Ovary (tissue), 9 donors: ENCODE data around the gene TK2. TPM values are rescaled to one million over a fixed set of nuclear protein-coding genes. Genes with fewer than 3 reads are reported as not detected.

Experiments
- DNase-seq, 5 donors: peaks; one replicate each; pipeline ENCODE4 v3.0.0-alpha.2; 2019 to 2020
- H3K27ac ChIP-seq, 2 donors: fragments of 200-600 bp; one replicate each; pipeline versions ENCODE4 v1.5.1 to v1.8.0; 2019 to 2022
- H3K27me3 ChIP-seq: fragments of 200-600 bp; one replicate; pipeline ENCODE4 v1.8.0; 2022
- H3K36me3 ChIP-seq: fragments of 200-600 bp; sonication (generic); one replicate; pipeline ENCODE4 v1.5.1; 2019
- H3K4me1 ChIP-seq: one replicate; pipeline ENCODE4 v1.8.1; 2013; ENCODE audit warnings: mild to moderate bottlenecking, moderate library complexity; ENCODE audit not compliant: insufficient read depth
- H3K4me3 ChIP-seq: fragments of 200-600 bp; sonication (generic); one replicate; pipeline ENCODE4 v1.5.1; 2017
- H3K9me3 ChIP-seq, 2 donors: fragments of 200-600 bp in 1 of 2; sonication (generic) in 1 of 2; one replicate each; pipeline versions ENCODE4 v1.5.1 to v1.8.1; 2013 to 2019; ENCODE audit warnings: mild to moderate bottlenecking in 1 of 2, moderate library complexity in 1 of 2
- CTCF ChIP-seq, 3 donors: fragments of 450-650 bp in 2 of 3; fragments of 200-600 bp in 1 of 3; IDR thresholded peaks; one replicate each; pipeline versions ENCODE4 v1.5.1 to v1.8.0; 2016 to 2022; ENCODE audit warnings: antibody characterized with exemption in 3 of 3, mild to moderate bottlenecking in 1 of 3
- EP300 ChIP-seq: sonication (generic); formaldehyde crosslinking; IDR thresholded peaks from one replicate; pipeline ENCODE4 v1.6.1; 2017; ENCODE audit warnings: antibody characterized with exemption
- POLR2A ChIP-seq: fragments of 450-650 bp; IDR thresholded peaks from one replicate; pipeline ENCODE4 v1.6.1; 2017; ENCODE audit warnings: antibody characterized with exemption, mild to moderate bottlenecking, moderate library complexity
- WGBS, 3 donors: extraction: QIAGEN DNeasy Blood & Tissue Kit in 1 of 3; methylation state at CpG; one replicate each; pipeline versions ENCODE4 v1.1.5 to v1.1.7; 2013 to 2017; 5-methylcytosine and 5-hydroxymethylcytosine counted together
- intact Hi-C, 4 donors: fragments of 100-400 bp; cut with DNase I; formaldehyde crosslinking; loops; one replicate each; pipeline versions ENCODE4 v1.11.0 to v1.15.1; 2022 to 2023
- polyA plus RNA-seq, 2 donors: library from polyadenylated mRNA; stranded (reverse); fragments of 200-250 nt in 1 of 2; fragments of 350-450 nt in 1 of 2; fragmentation: Illumina TruSeq in 1 of 2; extraction: RNeasy Lipid Tissue Mini Kit (QIAGEN cat#74804) in 1 of 2; gene quantifications; one replicate each; pipeline ENCODE4 v1.2.3, GENCODE V29; 2013 to 2014
- total RNA-seq, 7 donors: library from RNA; depleted of rRNA in 2 of 7; stranded (reverse); fragments of >200 nt in 2 of 7; fragmentation: NEBNext Ultra II Directional in 3 of 7; extraction: Animal tissue kit (Norgen Biotek cat#: 25700) in 3 of 7; gene quantifications; one replicate each; pipeline versions ENCODE4 v1.1.0 to v1.2.4, GENCODE V29; 2016 to 2023
- donor health status: DM: no; HTN: no; CAD: no; lungs with moderate emphysema.
- donor health status: DM: no; HTN: no; CAD: no.
- donor health status: Bipolar disorder and iron deficiency.
- donor health status: DM: yes; HTN: yes; CAD: no.
- donor health status: DM: no; HTN: no; CAD: no.
- donor health status: DM: yes; HTN: yes; CAD: no.

TK2 gene
- total and polyA plus RNA-seq, 9 donors = 17.0 to 80.6 (median 34.0) TPM

GRCh38 chr16:66521951-66522771 lies 27.8 kb downstream of the TK2 start:
- TF ChIP-seq EP300 = no peak
- TF ChIP-seq CTCF (IDR thresholded peaks at IDR 0.05) = no peak
- TF ChIP-seq POLR2A = no peak
- Histone ChIP-seq H3K4me1 (peaks cover 16% of the 10 kb centered on the region), H3K9me3 (no peaks in the 10 kb centered on the region), H3K27ac (no peak overlapping the region), H3K27me3 (no peaks in the 10 kb centered on the region), H3K4me3 (no peak overlapping the region), H3K36me3 (no peaks in the 10 kb centered on the region)
- intact Hi-C loops = no loop called here
- no peak for DNase-seq
- 69 to 74% (median 72%) methylated on average over 17 of the region's 17 CpGs for whole genome bisulfite sequencing, 3 donors

GRCh38 chr16:66521252-66521713 lies 28.6 kb downstream of the TK2 start:
- TF ChIP-seq POLR2A (no peak), EP300 (no peak), CTCF (IDR thresholded peaks at IDR 0.05) (no peak)
- DNase-seq = no peak
- H3K4me1 ChIP-seq = peaks cover 19% of the 10 kb centered on the region
- H3K27ac ChIP-seq = no peak overlapping the region
- H3K4me3 ChIP-seq = no peak overlapping the region
- intact Hi-C loops = no loop called here
- WGBS, 3 donors = 87 to 96% (median 94%) methylated on average over 5 of the region's 5 CpGs
- H3K36me3 ChIP-seq = no peaks in the 10 kb centered on the region
- H3K9me3 ChIP-seq = no peaks in the 10 kb centered on the region
- H3K27me3 ChIP-seq = no peaks in the 10 kb centered on the region

GRCh38 chr16:66520406-66521170 lies 29.3 kb downstream of the TK2 start:
- TF ChIP-seq POLR2A (no peak), EP300 (no peak), CTCF (IDR thresholded peaks at IDR 0.05) (no peak)
- no peak for DNase-seq
- H3K4me3 ChIP-seq = no peak overlapping the region
- no peak overlapping the region for H3K27ac ChIP-seq
- no peaks in the 10 kb centered on the region for H3K27me3 ChIP-seq
- peaks cover 22% of the 10 kb centered on the region for H3K4me1 ChIP-seq
- intact Hi-C loops = no loop called here
- 76 to 83% (median 79%) methylated on average over 14 of the region's 14 CpGs for WGBS, 3 donors
- no peaks in the 10 kb centered on the region for H3K9me3 ChIP-seq
- no peaks in the 10 kb centered on the region for H3K36me3 ChIP-seq

- Histone ChIP-seq H3K27ac (no peak overlapping the region), H3K27me3 (no peaks in the 10 kb centered on the region), H3K9me3 (no peaks in the 10 kb centered on the region), H3K4me1 (peaks cover 22% of the 10 kb centered on the region), H3K4me3 (no peak overlapping the region), H3K36me3 (no peaks in the 10 kb centered on the region)
- no peak for TF ChIP-seq EP300
- no peak for TF ChIP-seq CTCF (IDR thresholded peaks at IDR 0.05)
- no peak for TF ChIP-seq POLR2A
- 82 to 85% (median 85%) methylated on average over 11 of the region's 11 CpGs for WGBS, 3 donors
- intact Hi-C loops = loop anchor here in 3 of 4 donors (5.0 kb wide), 1 partner anchor 33 kb away; the partner anchor contains the start of genes CKLF (in 3 of the 3) and TK2 (in 3 of the 3)
- no peak for DNase-seq
Measured at GRCh38 chr16:66519482-66520373, 30.2 kb downstream of the TK2 start.
